Renal cortical epithelial cell (primary cell): ENCODE measurements around the gene RAB11FIP2. TPM values are rescaled to one million over a fixed set of nuclear protein-coding genes. Genes with fewer than 3 reads are reported as not detected.

Experiments used
- DNase-seq: peaks from one replicate; pipeline ENCODE4 v3.0.0-alpha.2; 2011; ENCODE audit warnings: low read depth
- total RNA-seq: library from RNA; depleted of rRNA; stranded (reverse); fragments of >200 nt; gene quantifications from 2 replicates; pipeline ENCODE4 v1.2.3, GENCODE V29; 2014

Gene RAB11FIP2
- total RNA-seq, 1 donor from 2014 or later = 61.3 TPM

- DNase-seq = no peak
Measured at GRCh38 chr10:118034791-118035261, 11.9 kb downstream of the RAB11FIP2 start.

GRCh38 chr10:118033905-118034304 lies 12.8 kb downstream of the RAB11FIP2 start:
- no peak for DNase-seq

GRCh38 chr10:118032564-118032963 lies 14.2 kb downstream of the RAB11FIP2 start:
- DNase-seq = no peak

- DNase-seq = no peak
Measured at GRCh38 chr10:118031351-118032075, 15.2 kb downstream of the RAB11FIP2 start.

- no peak for DNase-seq
Measured at GRCh38 chr10:118028619-118029018, 18.1 kb downstream of the RAB11FIP2 start.

GRCh38 chr10:118027397-118027796 lies 19.3 kb downstream of the RAB11FIP2 start:
- no peak for DNase-seq

GRCh38 chr10:118026936-118027335 lies 19.8 kb downstream of the RAB11FIP2 start:
- no peak for DNase-seq

GRCh38 chr10:118020365-118020764 lies 26.4 kb downstream of the RAB11FIP2 start:
- DNase-seq = no peak

- DNase-seq = peak; percentile 28
Measured at GRCh38 chr10:118017850-118018249, 28.9 kb downstream of the RAB11FIP2 start.

- DNase-seq = no peak
Measured at GRCh38 chr10:118017071-118017740, 29.5 kb downstream of the RAB11FIP2 start.

GRCh38 chr10:118012952-118013525 lies 33.7 kb downstream of the RAB11FIP2 start:
- no peak for DNase-seq

- no peak for DNase-seq
Measured at GRCh38 chr10:118007773-118008172, 39.0 kb downstream of the RAB11FIP2 start.

- DNase-seq = no peak
Measured at GRCh38 chr10:118003126-118003525, 43.6 kb downstream of the RAB11FIP2 start.

- DNase-seq = peak; percentile 49
Measured at GRCh38 chr10:118002581-118002980, 44.2 kb downstream of the RAB11FIP2 start.

- DNase-seq = no peak
Measured at GRCh38 chr10:117997673-117998072, 49.1 kb downstream of the RAB11FIP2 start.

- DNase-seq = no peak
Measured at GRCh38 chr10:117996709-117997108, 50.0 kb downstream of the RAB11FIP2 start.

GRCh38 chr10:117994771-117995170 lies 52.0 kb downstream of the RAB11FIP2 start:
- no peak for DNase-seq

- no peak for DNase-seq
Measured at GRCh38 chr10:117993166-117993565, 53.6 kb downstream of the RAB11FIP2 start.

- DNase-seq = no peak
Measured at GRCh38 chr10:117991701-117992100, 55.0 kb downstream of the RAB11FIP2 start.

- DNase-seq = no peak
Measured at GRCh38 chr10:117989962-117990361, 56.8 kb downstream of the RAB11FIP2 start.

- no peak for DNase-seq
Measured at GRCh38 chr10:117988814-117989213, 57.9 kb downstream of the RAB11FIP2 start.

GRCh38 chr10:117987244-117987909 lies 59.4 kb downstream of the RAB11FIP2 start:
- DNase-seq = no peak
